K562 (cell line): ENCODE results near the gene MRPL4.

Source experiments
- NBN ChIP-seq: fragments of 450-650 bp; IDR thresholded peaks from 2 replicates; pipeline ENCODE4 v1.6.1; 2016; ENCODE audit warnings: low read depth, mild to moderate bottlenecking
- ZNF274 ChIP-seq: IDR thresholded peaks from 2 replicates; pipeline ENCODE4 v1.6.1; 2011; ENCODE audit warnings: low read depth, mild to moderate bottlenecking, low read length, moderate library complexity, borderline replicate concordance
- TF ChIP-seq, protein P1 (sequence below): sonication (generic); formaldehyde crosslinking; IDR thresholded peaks from 2 replicates; pipeline ENCODE4 v1.8.0; 2022; ENCODE audit warnings: mild to moderate bottlenecking, low read depth, missing genetic modification reagents

GRCh38 chr19:10290876-10291553 lies 39.0 kb downstream of the MRPL4 start:
- no peak for TF ChIP-seq ZNF274
- no peak for TF ChIP-seq NBN
- TF ChIP-seq, protein P1, sequence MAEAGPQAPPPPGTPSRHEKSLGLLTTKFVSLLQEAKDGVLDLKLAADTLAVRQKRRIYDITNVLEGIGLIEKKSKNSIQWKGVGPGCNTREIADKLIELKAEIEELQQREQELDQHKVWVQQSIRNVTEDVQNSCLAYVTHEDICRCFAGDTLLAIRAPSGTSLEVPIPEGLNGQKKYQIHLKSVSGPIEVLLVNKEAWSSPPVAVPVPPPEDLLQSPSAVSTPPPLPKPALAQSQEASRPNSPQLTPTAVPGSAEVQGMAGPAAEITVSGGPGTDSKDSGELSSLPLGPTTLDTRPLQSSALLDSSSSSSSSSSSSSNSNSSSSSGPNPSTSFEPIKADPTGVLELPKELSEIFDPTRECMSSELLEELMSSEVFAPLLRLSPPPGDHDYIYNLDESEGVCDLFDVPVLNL (CRISPR knock-in tag): no peak
